Measurements from ENCODE around the gene ARFRP1. TPM values are rescaled to one million over a fixed set of nuclear protein-coding genes. Genes with fewer than 3 reads are reported as not detected.

ARFRP1 gene
- total and polyA plus RNA-seq, 2 experiments from 2014 or later: 16.7 to 24.6 TPM

GRCh38 chr20:63737695-63737944, 29.8 kb upstream of the ARFRP1 start:
- Mint-ChIP-seq H3K9me3 (no peaks in the 10 kb centered on the region; the same call in 2 of the 3 replicates), H3K36me3 (ENCODE audit: low read depth) (peaks cover 10% of the 10 kb centered on the region), H3K27me3 (ENCODE audit: insufficient read depth, low read depth, poor library complexity) (peaks cover 14% of the 10 kb centered on the region), H3K4me1 (no peaks in the 10 kb centered on the region), H3K27ac (no peak overlapping the region), H3K4me3 (no peak overlapping the region)
- H3F3A ChIP-seq (replicated peaks; ENCODE audit: low read depth): peaks cover 8% of the 10 kb centered on the region
- H3K4me2 ChIP-seq: peak overlapping the region; percentile 82
- H3K9me2 ChIP-seq (ENCODE audit: insufficient read depth): no peaks in the 10 kb centered on the region
- no peaks in the 10 kb centered on the region for H3K36me3 ChIP-seq (ENCODE audit: insufficient read depth)
- no peak overlapping the region for H2AFZ ChIP-seq
- peaks cover 6% of the 10 kb centered on the region for H3K27me3 ChIP-seq (ENCODE audit: insufficient read depth)
- no peak for DNase-seq (ENCODE audit: low spot score)
- peaks cover 7% of the 10 kb centered on the region; the same call in 1 of the 2 replicates for H3K4me1 ChIP-seq (ENCODE audit: insufficient read depth)
- TF ChIP-seq, protein P1, sequence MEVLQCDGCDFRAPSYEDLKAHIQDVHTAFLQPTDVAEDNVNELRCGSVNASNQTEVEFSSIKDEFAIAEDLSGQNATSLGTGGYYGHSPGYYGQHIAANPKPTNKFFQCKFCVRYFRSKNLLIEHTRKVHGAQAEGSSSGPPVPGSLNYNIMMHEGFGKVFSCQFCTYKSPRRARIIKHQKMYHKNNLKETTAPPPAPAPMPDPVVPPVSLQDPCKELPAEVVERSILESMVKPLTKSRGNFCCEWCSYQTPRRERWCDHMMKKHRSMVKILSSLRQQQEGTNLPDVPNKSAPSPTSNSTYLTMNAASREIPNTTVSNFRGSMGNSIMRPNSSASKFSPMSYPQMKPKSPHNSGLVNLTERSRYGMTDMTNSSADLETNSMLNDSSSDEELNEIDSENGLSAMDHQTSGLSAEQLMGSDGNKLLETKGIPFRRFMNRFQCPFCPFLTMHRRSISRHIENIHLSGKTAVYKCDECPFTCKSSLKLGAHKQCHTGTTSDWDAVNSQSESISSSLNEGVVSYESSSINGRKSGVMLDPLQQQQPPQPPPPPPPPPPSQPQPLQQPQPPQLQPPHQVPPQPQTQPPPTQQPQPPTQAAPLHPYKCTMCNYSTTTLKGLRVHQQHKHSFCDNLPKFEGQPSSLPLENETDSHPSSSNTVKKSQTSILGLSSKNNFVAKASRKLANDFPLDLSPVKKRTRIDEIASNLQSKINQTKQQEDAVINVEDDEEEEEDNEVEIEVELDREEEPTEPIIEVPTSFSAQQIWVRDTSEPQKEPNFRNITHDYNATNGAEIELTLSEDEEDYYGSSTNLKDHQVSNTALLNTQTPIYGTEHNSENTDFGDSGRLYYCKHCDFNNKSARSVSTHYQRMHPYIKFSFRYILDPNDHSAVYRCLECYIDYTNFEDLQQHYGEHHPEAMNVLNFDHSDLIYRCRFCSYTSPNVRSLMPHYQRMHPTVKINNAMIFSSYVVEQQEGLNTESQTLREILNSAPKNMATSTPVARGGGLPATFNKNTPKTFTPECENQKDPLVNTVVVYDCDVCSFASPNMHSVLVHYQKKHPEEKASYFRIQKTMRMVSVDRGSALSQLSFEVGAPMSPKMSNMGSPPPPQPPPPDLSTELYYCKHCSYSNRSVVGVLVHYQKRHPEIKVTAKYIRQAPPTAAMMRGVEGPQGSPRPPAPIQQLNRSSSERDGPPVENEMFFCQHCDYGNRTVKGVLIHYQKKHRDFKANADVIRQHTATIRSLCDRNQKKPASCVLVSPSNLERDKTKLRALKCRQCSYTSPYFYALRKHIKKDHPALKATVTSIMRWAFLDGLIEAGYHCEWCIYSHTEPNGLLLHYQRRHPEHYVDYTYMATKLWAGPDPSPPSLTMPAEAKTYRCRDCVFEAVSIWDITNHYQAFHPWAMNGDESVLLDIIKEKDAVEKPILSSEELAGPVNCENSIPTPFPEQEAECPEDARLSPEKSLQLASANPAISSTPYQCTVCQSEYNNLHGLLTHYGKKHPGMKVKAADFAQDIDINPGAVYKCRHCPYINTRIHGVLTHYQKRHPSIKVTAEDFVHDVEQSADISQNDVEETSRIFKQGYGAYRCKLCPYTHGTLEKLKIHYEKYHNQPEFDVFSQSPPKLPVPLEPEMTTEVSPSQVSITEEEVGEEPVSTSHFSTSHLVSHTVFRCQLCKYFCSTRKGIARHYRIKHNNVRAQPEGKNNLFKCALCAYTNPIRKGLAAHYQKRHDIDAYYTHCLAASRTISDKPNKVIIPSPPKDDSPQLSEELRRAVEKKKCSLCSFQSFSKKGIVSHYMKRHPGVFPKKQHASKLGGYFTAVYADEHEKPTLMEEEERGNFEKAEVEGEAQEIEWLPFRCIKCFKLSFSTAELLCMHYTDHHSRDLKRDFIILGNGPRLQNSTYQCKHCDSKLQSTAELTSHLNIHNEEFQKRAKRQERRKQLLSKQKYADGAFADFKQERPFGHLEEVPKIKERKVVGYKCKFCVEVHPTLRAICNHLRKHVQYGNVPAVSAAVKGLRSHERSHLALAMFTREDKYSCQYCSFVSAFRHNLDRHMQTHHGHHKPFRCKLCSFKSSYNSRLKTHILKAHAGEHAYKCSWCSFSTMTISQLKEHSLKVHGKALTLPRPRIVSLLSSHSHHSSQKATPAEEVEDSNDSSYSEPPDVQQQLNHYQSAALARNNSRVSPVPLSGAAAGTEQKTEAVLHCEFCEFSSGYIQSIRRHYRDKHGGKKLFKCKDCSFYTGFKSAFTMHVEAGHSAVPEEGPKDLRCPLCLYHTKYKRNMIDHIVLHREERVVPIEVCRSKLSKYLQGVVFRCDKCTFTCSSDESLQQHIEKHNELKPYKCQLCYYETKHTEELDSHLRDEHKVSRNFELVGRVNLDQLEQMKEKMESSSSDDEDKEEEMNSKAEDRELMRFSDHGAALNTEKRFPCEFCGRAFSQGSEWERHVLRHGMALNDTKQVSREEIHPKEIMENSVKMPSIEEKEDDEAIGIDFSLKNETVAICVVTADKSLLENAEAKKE (CRISPR knock-in tag; IDR thresholded peaks at IDR 0.05): no peak
- no peak for TF ChIP-seq STAT1 (IDR thresholded peaks at IDR 0.05; ENCODE audit: unreplicated experiment)
- TF ChIP-seq ZNF114 (CRISPR knock-in tag; IDR thresholded peaks at IDR 0.05): no peak
- no peak for TF ChIP-seq CTCF (conservative IDR thresholded peaks at IDR 0.05; ENCODE audit: low read depth in 2 of 2)
- no peak for TF ChIP-seq POLR2AphosphoS5 (IDR thresholded peaks at IDR 0.05; ENCODE audit: low read depth)
- no peak for TF ChIP-seq REST (IDR thresholded peaks at IDR 0.05; ENCODE audit: unreplicated experiment)
- TF ChIP-seq ZNF331 (CRISPR knock-in tag; IDR thresholded peaks at IDR 0.05; ENCODE audit: low read depth): no peak
- no peak for TF ChIP-seq EZH2 (IDR thresholded peaks at IDR 0.05; ENCODE audit: low read depth, unreplicated experiment)
- no peak for TF ChIP-seq JUNB (IDR thresholded peaks at IDR 0.05; ENCODE audit: unreplicated experiment)
- no peak for TF ChIP-seq EZH2phosphoT487 (IDR thresholded peaks at IDR 0.05; ENCODE audit: unreplicated experiment)
- no peak for TF ChIP-seq CREB1 (CRISPR knock-in tag; IDR thresholded peaks at IDR 0.05; ENCODE audit: low read depth)
- TF ChIP-seq, protein P2, sequence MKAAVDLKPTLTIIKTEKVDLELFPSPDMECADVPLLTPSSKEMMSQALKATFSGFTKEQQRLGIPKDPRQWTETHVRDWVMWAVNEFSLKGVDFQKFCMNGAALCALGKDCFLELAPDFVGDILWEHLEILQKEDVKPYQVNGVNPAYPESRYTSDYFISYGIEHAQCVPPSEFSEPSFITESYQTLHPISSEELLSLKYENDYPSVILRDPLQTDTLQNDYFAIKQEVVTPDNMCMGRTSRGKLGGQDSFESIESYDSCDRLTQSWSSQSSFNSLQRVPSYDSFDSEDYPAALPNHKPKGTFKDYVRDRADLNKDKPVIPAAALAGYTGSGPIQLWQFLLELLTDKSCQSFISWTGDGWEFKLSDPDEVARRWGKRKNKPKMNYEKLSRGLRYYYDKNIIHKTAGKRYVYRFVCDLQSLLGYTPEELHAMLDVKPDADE (IDR thresholded peaks at IDR 0.05): no peak
- TF ChIP-seq NANOG (IDR thresholded peaks at IDR 0.05; ENCODE audit: borderline replicate concordance): no peak
- H3K4me3 ChIP-seq: peak overlapping the region; percentile 63
- no peaks in the 10 kb centered on the region for H4K20me1 ChIP-seq (replicated peaks; ENCODE audit: insufficient read depth)
- H3K27ac ChIP-seq (ENCODE audit: low read depth): no peak overlapping the region
- no peak for ATAC-seq
- H3K79me2 ChIP-seq (replicated peaks; ENCODE audit: insufficient read depth): no peaks in the 10 kb centered on the region
